GM21619 (cell line): Measurements from ENCODE around the gene ADAT3.
"Not testable (repeated sequence)": the region's sequence is repeated elsewhere in the genome, so short reads cannot be mapped to it uniquely, and the experiment has no call there.

Experiments
- ATAC-seq: cut with Tn5 transposase; IDR thresholded peaks from one replicate; pipeline ENCODE4 v1.9.1; 2021; ENCODE audit not compliant: unreplicated experiment

Gene ADAT3

GRCh38 chr19:1866693-1867348, 38.4 kb upstream of the ADAT3 start:
- no peak for ATAC-seq

DNA sequence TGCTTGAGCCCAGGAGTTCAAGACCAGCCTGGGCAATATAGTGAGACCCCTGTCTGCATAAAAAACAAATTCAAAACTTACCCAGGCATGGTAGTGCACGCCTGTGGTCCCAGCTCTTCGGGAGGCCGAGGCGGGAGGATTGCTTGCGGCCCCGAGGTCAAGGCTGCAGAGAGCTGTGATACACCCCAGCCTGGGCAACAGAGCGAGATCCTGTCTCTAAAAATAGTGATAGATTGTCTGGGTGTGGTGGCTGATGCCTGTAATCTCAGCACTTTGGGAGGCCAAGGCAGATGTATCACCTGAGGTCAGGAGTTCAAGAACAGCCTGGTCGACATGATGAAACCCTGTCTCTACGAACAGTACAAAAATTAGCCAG, 37.9 kb upstream of the ADAT3 start:
- no peak for ATAC-seq

DNA sequence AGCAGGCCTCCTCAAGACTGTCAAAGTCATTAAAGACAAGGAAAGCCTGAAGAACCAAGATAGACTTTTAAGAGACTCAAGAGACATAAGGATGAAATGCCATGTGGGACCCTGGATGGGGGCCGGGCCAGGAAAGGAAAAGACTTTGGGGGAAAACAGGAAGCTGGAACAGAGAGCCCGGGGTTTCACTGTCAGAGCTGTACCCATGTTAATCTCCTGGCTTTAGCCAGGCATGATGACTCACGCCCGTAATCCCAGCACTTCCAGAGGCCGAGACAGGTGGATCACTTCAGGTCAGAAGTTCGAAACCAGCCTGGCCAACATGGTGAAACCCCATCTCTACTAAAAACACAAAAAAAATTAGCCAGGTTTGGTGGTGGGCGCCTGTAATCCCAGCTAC, 36.2 kb upstream of the ADAT3 start:
- ATAC-seq: no peak

GRCh38 chr19:1871140-1871597, 34.0 kb upstream of the ADAT3 start:
- ATAC-seq: no peak

GRCh38 chr19:1871630-1872029, 33.6 kb upstream of the ADAT3 start:
- no peak for ATAC-seq

GRCh38 chr19:1872807-1873523, 32.2 kb upstream of the ADAT3 start:
- no peak for ATAC-seq

DNA sequence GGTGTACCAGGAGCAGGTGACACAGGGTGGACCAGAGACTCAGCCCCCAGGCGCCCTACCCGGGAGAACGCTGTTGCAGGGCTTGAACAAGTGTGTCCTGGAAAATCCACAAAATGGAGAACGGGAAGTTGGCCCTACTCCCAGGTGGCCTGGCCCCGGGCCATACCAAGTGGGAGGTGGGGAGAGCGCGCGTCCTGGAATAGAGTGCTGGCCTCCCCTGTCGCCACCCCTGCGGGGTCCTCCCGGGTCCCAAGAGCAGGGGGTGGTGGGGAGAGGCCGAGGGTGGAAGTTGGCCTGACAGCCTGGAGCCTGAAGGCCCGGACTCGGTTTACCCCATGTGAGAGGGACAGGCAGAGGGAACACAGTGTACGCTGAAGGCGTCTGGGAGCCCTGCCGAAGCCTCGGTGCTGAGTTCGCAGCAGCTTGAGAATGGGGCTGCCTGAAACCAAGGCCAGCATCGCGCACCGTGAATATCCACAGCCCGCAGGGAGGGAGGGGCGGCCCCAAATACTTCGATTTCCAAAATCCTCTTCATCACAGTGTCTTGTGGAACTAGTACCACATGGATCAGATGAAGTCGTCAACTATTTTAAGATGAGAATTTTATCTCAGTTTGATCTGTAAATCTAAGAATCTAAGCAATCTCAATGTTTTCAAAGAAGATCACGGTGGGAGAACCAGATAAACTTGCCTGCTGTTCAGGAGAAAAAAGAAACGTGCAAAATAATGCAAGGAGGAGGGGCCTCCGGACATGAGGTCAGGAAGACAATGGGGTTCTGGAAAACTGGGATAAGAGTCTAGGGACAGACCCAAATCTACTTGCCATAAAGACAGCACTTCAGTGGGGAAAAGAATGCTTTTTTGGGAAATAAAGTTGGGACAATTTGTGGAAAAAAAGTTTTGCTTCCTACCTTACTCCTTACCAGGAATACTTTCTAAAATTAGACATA, 31.4 kb upstream of the ADAT3 start:
- no peak for ATAC-seq

DNA sequence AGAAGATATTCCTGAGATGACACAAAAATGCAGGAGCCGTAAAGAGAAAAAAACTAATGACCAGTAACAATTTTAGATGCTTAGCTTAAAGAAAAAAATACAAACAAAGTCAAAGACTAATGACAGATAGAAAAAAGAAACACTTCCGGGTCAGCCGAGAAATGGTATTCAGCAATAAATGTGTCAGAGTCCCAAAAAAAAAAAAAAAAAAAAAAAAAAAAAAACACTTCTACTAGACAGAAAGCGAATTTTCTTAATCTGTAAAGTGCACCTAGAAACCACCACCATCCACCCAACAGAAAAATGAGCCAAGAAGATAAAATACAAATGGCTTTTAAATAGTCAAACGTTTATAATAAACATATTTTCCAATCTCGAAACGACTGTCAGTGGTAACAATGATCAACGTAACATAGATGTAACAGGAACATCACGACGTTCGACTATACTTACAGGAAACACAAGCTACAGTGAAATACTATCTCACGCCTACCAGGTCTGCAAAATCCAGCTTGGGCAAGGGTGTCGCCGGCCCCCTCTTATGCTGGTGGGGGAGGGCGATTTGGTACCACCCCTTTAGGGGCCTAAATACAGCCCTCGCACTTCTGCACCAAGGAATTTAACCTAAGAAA, 30.5 kb upstream of the ADAT3 start:
- no peak for ATAC-seq

- not testable (repeated sequence) for ATAC-seq
These were observed 29.9 kb upstream of the ADAT3 start for GRCh38 chr19:1875265-1875645.

DNA sequence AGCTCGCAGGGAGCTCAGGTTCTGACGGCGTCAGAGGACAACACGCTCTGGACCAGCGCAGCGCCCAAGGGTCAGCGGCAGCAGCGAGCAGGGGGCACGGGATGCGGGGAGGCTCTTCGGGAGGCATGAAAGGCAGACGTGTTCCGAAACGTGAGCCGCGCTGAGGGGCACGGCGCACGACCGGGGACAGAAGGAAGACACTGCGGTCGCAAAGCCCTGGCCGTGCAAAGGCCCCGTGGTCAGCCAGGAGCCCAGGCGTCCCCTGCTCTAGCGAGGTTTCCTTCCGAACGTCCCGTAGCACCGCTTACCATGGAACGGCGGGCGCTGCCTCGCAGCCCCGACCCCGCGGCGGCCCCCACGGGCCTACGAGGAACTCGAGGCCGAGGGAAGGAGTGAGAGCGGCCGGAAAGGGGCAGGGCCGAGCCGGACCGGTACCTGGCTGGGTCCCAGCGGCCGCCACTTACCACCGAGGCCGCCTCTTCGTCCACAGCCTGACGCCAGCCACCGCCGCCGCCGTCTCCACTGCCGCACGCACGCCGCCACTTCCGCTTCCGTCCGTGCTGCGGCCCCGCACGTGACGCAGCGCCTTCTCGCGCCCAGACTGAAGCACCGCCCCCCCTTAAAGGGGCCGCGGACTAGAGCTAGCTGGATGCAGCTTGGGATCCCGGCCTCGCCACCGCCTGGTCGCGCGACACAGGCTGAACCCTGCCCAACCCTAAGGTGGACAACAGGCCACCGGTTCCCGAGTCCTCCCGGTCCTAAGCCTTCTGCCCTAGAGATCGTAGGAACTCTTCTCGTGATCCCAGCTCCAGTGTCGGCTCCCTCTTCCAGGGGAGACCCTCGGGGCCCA, 29.3 kb upstream of the ADAT3 start:
- ATAC-seq: peak; percentile 82

- ATAC-seq: peak; percentile 8
These were observed 28.5 kb upstream of the ADAT3 start for GRCh38 chr19:1876496-1877279.

GRCh38 chr19:1877280-1877660, 27.9 kb upstream of the ADAT3 start:
- ATAC-seq: not testable (repeated sequence)

GRCh38 chr19:1878583-1878982, 26.6 kb upstream of the ADAT3 start:
- not testable (repeated sequence) for ATAC-seq

DNA sequence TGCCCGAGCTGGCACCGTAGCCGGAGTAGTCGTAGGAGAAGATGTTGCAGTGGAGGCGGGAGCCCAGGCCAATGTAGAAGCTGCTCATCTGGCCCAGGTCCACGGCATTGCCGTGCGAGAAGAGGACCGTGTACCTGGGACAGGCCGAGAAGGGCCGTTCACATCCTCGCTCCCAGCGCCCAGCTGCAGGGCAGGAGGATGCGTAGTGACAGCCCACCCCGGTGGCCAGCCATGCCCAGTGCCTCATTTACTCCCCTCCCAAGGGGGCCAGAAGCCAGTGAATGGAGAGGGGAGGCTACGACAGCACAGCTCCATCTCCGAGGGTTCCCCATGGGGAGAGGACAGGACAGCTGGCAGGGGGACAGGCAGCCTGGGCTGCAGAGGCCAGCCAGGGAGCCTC, 25.2 kb upstream of the ADAT3 start:
- ATAC-seq: not testable (repeated sequence)

DNA sequence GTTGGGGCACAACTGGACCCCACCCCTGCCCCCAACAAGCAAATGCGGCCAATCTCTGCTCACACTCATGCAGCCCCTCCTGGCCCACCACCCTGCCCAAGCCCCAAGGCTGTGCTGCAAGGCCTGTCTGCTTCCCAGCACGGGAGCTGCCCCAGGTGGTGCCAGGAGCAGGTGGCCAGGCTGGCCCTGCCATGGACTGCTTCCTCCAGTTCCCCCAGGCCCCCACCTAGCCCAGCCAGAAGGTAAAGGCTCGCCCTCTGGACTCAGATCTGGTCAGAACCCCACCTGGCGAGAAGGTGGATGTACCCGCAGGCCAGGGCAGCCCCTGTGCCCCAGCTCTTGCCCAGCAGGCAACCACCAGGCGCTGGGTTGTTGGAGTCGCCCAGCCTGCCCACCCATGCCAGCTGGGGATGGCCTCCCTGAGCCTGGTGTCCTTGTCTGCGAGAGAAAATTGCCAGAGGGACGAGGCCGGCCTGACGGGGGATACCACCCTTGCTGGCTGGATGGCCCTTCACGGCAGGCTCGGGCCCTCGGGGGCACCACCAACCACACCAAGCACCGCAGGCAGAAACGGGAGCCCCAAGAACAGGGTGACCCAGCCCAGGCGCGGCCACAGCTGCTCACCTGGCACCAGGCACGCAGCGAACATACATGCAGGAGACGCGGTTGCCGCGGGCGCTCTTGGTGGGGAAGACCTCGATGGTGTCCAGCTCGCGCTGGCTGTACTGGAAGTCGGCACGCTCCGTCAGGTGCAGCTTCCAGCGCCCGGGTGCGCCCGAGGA, 24.4 kb upstream of the ADAT3 start:
- no peak for ATAC-seq

- not testable (repeated sequence) for ATAC-seq
These were observed 23.7 kb upstream of the ADAT3 start for GRCh38 chr19:1881393-1882088.

DNA sequence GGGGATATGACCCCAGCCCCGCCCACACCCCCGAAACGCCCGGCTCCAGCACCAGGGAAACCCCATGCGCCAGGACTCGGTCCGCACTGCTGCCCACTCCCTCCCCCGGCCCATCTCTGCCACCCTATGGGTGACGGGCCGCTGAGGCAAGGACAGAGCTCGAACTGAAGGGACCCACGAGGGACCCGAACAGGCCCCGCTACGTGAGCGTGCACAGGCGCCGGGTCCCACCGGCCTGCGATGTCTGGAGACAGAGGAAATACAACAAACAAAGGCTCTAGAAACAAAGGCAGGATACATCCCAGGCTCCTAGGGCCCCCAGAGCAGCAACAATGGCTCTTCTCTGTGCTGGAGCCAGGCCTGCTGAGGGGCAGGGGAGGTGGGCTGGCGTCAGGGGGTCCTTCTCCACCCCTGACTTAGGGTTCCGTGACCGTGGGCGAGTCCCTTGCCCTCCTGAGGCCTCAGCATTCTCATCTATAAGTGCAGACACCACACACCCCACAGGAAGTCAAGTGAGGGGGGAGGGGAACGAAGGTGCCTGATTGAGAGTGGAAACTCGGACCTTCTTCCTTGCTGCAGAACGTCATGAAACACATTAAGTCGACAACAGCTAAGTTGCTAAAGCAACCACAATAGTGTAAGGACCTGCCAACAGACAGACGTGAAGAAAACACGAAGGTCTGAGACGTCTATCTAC, 23.0 kb upstream of the ADAT3 start:
- no peak for ATAC-seq
